Hepatic stellate cell (primary cell): ENCODE data around the gene MRPS23.

Experiments used
- DNase-seq: peaks from one replicate; pipeline ENCODE4 v3.0.0; 2011; ENCODE audit warnings: low spot score

MRPS23 gene

DNA sequence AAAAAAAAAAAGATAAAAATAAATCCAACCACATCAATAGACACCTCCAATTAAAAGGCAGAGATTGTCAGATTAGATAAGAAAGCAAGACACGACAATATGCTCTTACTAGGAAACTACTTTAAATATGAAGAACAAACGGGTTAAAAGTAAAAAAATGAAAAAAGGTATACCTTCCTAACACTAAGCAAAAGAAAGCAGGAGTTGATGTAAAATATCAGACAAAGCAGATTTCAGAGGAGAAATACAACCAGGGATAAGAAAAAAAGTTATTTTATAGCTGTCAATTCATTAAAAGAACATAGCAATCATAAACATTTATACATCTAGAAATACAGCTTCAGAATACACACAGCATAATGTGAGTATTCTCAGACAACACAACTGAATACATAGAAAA, 55.0 kb downstream of the MRPS23 start:
- DNase-seq: no peak

DNA sequence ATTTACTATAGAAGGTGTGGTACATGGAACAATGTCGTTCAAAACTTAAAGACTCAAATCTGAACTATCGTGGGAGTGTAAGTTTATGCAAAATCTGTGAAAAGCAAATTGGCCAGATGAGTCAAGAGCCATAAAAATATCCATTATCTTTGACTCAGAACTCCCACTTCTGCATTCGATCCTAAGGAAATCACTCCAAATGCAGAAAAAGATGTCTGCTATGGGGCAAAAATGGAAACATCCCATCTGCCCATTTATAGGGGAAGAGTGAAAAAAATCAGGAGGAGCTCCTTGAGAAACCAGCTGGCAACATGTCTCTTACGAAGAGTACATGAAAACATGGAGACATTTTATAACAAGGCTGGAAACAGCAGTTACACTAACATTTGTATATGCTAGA, 61.1 kb downstream of the MRPS23 start:
- DNase-seq: no peak

DNA sequence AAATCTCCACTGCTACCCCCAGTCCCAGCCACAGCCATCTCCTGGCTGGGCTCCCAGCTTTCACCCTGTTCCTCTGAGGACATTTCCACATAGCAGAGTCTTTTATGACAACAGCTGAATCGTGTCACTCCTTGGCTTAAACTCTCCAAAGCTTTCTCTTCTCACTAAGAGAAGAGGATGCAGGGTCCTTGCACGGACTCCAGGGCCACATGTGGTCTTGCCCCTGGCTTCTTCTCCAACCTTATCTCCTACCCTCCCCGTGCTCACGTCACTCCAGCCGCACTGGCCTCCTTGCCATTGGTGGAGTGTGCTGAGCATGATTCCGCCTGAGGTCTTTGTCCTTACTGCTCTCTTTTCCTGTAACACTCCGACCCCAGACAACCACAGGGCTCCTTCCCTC, 64.8 kb downstream of the MRPS23 start:
- DNase-seq: no peak
